ENCODE data around the gene GMDS. TPM values are rescaled to one million over a fixed set of nuclear protein-coding genes. Genes with fewer than 3 reads are reported as not detected.

Gene GMDS
- total and polyA plus RNA-seq, 11 donors = 4.5 to 10.7 (median 7.0) TPM

DNA sequence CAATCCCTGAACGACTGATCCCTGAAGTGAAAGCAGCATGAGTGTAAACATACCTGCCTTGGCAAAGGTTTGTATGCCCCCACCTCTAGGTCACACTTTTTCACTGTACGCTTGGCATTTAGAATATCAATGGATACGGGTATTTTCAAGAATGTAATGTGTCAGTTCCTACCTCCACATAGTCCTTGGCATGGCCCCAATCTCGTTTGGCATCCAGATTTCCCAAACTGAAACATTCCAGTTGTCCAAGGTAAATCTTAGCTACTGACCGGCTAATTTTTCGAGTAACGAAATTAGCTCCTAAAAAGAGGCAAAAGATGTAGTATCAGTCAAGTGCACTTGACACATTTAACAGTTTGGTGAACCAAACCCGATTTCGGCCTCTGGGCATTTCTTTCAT is 315.5 kb downstream of the GMDS start:
- Histone ChIP-seq H3K9me3 (peaks cover 0 to 16% (median 0%) of the 10 kb centered on the region in 12 donors), H3K4me1 (no peaks in the 10 kb centered on the region), H3K36me3 (no peaks in the 10 kb centered on the region), H3K4me3 (no peak overlapping the region), H3K27me3 (no peaks in the 10 kb centered on the region), H3K27ac (no peak overlapping the region)
- TF ChIP-seq, protein P1, sequence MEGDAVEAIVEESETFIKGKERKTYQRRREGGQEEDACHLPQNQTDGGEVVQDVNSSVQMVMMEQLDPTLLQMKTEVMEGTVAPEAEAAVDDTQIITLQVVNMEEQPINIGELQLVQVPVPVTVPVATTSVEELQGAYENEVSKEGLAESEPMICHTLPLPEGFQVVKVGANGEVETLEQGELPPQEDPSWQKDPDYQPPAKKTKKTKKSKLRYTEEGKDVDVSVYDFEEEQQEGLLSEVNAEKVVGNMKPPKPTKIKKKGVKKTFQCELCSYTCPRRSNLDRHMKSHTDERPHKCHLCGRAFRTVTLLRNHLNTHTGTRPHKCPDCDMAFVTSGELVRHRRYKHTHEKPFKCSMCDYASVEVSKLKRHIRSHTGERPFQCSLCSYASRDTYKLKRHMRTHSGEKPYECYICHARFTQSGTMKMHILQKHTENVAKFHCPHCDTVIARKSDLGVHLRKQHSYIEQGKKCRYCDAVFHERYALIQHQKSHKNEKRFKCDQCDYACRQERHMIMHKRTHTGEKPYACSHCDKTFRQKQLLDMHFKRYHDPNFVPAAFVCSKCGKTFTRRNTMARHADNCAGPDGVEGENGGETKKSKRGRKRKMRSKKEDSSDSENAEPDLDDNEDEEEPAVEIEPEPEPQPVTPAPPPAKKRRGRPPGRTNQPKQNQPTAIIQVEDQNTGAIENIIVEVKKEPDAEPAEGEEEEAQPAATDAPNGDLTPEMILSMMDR (IDR thresholded peaks at IDR 0.05) = no peak
- no peak for TF ChIP-seq POLR2A (IDR thresholded peaks at IDR 0.05)
- ATAC-seq = no peak
- 88 to 93% (median 92%) methylated on average over 9 of the region's 9 CpGs for WGBS, 4 donors
- no peak for DNase-seq
- intact Hi-C loops (cut with DNase I) = no loop called here

DNA sequence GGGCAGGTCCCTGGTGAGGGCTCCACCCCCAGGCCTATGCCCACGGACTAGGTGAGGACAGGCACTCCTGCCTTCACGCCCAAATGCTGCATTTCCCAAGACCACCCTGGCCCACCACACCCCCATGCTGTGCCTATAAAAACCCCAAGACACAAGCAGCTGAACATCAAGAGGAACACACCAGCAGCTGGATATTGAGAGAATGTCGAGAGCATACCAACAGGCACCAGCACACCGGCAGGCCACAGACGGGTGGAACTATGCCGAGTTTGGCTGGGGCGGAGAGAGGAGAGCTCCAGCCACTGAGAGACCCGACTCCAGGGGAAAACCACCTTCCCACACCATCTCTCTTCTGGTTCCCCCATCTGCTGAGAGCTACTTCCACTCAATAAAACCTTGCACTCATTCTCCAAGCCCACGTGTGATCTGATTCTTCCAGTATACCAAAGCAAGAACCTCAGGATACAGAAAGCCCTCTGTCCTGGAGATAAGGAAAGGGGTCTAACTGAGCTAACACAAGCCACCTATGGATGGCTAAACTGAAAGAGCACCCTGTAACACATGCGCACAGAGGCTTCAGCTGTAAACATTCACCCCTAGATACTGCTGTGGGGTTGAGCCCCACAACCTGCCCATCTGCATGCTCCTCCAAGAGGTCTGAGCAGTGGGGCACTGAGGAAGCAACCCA is 319.5 kb downstream of the GMDS start:
- no peak for TF ChIP-seq POLR2A (IDR thresholded peaks at IDR 0.05)
- TF ChIP-seq, protein P1 (IDR thresholded peaks at IDR 0.05) = no peak

DNA sequence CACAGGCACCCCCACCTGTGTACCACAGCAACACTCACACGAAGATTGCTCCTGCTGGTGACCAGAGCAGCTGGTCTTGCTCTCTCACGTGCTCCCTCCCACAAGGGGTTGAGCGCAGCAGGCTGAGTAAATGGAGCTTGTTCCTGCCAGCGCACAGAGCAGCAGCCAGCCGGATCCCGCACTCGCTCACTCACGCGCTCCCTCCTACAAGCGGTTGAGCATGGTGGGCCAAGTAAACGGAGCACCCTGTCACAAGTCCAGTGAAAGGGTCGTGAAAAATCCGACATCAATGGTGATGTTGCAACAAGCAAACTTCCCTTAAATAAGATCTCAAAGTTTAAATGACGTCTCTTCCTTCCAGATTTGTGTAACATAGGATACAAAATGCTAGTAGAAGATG is 322.0 kb downstream of the GMDS start:
- WGBS, 4 donors = 95 to 99% (median 96%) methylated on average over 11 to 14 of the region's 14 CpGs
- no peak for ATAC-seq
- no peaks in the 10 kb centered on the region for H3K27me3 ChIP-seq
- no peaks in the 10 kb centered on the region for H3K4me1 ChIP-seq
- no peak for DNase-seq
- no peaks in the 10 kb centered on the region for H3K36me3 ChIP-seq
- no peak overlapping the region for H3K27ac ChIP-seq
- no peak overlapping the region for H3K4me3 ChIP-seq
- intact Hi-C loops (cut with DNase I) = no loop called here
- no peak for TF ChIP-seq POLR2A (IDR thresholded peaks at IDR 0.05)
- TF ChIP-seq, protein P1 (IDR thresholded peaks at IDR 0.05) = no peak
- no peaks in the 10 kb centered on the region for H3K9me3 ChIP-seq

More for the DNA sequence above, 319.5 kb downstream of the GMDS start:
- DNase-seq (no peak), ATAC-seq (no peak)
- intact Hi-C loops (cut with DNase I) = no loop called here
- Histone ChIP-seq H3K9me3 (no peaks in the 10 kb centered on the region), H3K27me3 (no peaks in the 10 kb centered on the region), H3K4me1 (no peaks in the 10 kb centered on the region), H3K36me3 (no peaks in the 10 kb centered on the region), H3K27ac (no peak overlapping the region), H3K4me3 (no peak overlapping the region)
- WGBS, 4 donors = 86 to 95% (median 90%) methylated on average over 7 to 10 of the region's 10 CpGs

DNA sequence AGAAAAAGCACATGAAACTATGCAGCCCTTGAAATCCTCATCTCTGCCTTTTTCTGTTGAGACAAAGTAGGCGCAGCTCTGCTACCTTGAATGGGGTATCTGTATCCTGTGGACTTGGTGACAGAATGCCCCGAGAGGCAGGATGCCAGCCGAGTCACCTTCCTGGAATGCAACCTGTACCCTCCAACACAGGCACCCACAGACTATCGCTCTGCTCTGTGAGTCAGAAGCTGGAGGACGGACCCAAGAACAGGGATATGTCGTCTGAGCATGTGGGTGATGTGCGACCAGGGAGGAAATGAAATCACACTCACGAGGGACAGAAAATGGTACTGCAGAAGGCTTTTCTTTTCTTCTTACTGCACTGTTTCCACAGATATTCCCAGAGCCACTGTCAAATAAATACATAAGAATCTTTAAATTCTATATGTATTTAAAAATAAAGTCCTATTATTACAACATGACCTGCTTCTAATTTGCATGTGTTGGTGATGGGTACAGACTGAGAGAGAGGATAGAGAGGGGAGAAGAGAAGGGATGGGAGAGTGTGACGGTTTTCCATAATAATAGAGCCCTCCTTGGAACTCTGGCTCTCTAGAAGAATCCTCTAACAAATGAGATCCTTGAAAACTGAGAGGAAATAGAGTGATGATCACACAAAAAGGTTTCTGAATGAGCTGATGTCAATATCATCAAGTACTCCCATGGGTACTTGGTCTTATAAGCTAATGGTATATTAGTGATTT is 327.6 kb downstream of the GMDS start:
- no peak overlapping the region for H3K27ac ChIP-seq
- H3K36me3 ChIP-seq = no peaks in the 10 kb centered on the region
- no peaks in the 10 kb centered on the region for H3K4me1 ChIP-seq
- ATAC-seq (no peak), DNase-seq (no peak)
- intact Hi-C loops (cut with DNase I) = no loop called here
- no peak for TF ChIP-seq POLR2A (IDR thresholded peaks at IDR 0.05)
- TF ChIP-seq, protein P1 (IDR thresholded peaks at IDR 0.05) = no peak
- no peak overlapping the region for H3K4me3 ChIP-seq
- H3K27me3 ChIP-seq = no peaks in the 10 kb centered on the region
- WGBS, 4 donors = 80 to 91% (median 88%) methylated on average over 9 of the region's 9 CpGs
- H3K9me3 ChIP-seq = no peaks in the 10 kb centered on the region

All from heart left ventricle (tissue), 16 donors.